GM12878 (cell line): ENCODE results near the gene RWDD4.

Experiments
- BHLHE40 ChIP-seq, 2 experiments: fragments of 450-650 bp in 1 of 2; IDR thresholded peaks; 2 replicates each; pipeline ENCODE4 v1.6.1; 2011 to 2017; ENCODE audit warnings: low read depth in 2 of 2, borderline replicate concordance in 1 of 2, improper control_type of control experiment in 1 of 2, low read length in 1 of 2, mild to moderate bottlenecking in 1 of 2
- CHD2 ChIP-seq: IDR thresholded peaks from 2 replicates; pipeline ENCODE4 v1.6.1; 2011; ENCODE audit warnings: low read depth, low read length, improper control_type of control experiment, borderline replicate concordance
- HCFC1 ChIP-seq: fragments of 150-350 bp; IDR thresholded peaks from 2 replicates; pipeline ENCODE4 v1.6.1; 2014; ENCODE audit warnings: low read length
- MXI1 ChIP-seq: fragments of 150-350 bp; IDR thresholded peaks from 2 replicates; pipeline ENCODE4 v1.6.1; 2011; ENCODE audit warnings: low read depth, mild to moderate bottlenecking, inconsistent platforms, low read length, improper control_type of control experiment
- POLR2AphosphoS2 ChIP-seq: IDR thresholded peaks from 2 replicates; pipeline ENCODE4 v1.6.1; 2011; ENCODE audit warnings: low read depth, mild to moderate bottlenecking, low read length, improper control_type of control experiment, moderate library complexity
- SIN3A ChIP-seq: IDR thresholded peaks from 2 replicates; pipeline ENCODE4 v1.6.1; 2012; ENCODE audit warnings: low read depth, low read length, improper control_type of control experiment
- SMARCA5 ChIP-seq: fragments of 450-650 bp; IDR thresholded peaks from 2 replicates; pipeline ENCODE4 v1.6.1; 2017; ENCODE audit warnings: mild to moderate bottlenecking
- SREBF1 ChIP-seq: IDR thresholded peaks from 2 replicates; pipeline ENCODE4 v1.6.1; 2012; ENCODE audit warnings: mild to moderate bottlenecking, low read length
- TF ChIP-seq, protein P1 (sequence below): IDR thresholded peaks from 2 replicates; pipeline ENCODE4 v1.6.1; 2012; ENCODE audit warnings: low read length, inconsistent platforms
- TF ChIP-seq, protein P2 (sequence below), 3 experiments: IDR thresholded peaks in 2 of 3; conservative IDR thresholded peaks in 1 of 3; 2 replicates each; pipeline ENCODE4 v1.5.1; 2011; ENCODE audit warnings: low read depth in 3 of 3, low read length in 3 of 3, mild to moderate bottlenecking in 3 of 3, control low read depth in 2 of 3, moderate library complexity in 2 of 3, inconsistent platforms in 1 of 3, mixed read lengths in 1 of 3; ENCODE audit not compliant: control insufficient read depth in 2 of 3, insufficient read depth in 1 of 3; ENCODE audit errors: extremely low read depth in 1 of 3
- TF ChIP-seq, protein P3 (sequence below): IDR thresholded peaks from 2 replicates; pipeline ENCODE4 v1.6.1; 2012; ENCODE audit warnings: low read depth, low read length, improper control_type of control experiment

DNA sequence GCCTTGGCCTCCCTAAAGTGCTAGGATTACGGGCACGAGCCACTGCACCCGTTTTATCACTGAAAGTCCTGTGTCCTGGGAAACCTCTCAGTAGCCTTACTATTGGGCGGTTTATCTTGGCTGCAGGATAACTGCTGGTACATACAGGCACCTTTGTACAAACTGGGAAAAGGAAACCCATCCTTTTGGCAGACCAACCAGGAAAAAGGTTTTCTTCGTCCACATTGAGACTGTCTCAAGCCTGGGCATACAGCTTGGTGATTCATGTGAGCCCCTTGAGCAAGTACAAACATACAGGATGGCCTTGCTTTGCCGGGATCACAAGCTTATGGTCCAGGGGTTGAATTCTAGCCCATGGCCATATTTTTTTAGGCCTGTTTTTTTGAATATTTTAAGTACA, 32.8 kb downstream of the RWDD4 start:
- TF ChIP-seq MXI1: no peak
- TF ChIP-seq, protein P1, sequence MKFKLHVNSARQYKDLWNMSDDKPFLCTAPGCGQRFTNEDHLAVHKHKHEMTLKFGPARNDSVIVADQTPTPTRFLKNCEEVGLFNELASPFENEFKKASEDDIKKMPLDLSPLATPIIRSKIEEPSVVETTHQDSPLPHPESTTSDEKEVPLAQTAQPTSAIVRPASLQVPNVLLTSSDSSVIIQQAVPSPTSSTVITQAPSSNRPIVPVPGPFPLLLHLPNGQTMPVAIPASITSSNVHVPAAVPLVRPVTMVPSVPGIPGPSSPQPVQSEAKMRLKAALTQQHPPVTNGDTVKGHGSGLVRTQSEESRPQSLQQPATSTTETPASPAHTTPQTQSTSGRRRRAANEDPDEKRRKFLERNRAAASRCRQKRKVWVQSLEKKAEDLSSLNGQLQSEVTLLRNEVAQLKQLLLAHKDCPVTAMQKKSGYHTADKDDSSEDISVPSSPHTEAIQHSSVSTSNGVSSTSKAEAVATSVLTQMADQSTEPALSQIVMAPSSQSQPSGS: no peak
- TF ChIP-seq CHD2: no peak
- TF ChIP-seq SIN3A: no peak
- no peak for TF ChIP-seq SMARCA5
- no peak for TF ChIP-seq SREBF1
- TF ChIP-seq, protein P2, sequence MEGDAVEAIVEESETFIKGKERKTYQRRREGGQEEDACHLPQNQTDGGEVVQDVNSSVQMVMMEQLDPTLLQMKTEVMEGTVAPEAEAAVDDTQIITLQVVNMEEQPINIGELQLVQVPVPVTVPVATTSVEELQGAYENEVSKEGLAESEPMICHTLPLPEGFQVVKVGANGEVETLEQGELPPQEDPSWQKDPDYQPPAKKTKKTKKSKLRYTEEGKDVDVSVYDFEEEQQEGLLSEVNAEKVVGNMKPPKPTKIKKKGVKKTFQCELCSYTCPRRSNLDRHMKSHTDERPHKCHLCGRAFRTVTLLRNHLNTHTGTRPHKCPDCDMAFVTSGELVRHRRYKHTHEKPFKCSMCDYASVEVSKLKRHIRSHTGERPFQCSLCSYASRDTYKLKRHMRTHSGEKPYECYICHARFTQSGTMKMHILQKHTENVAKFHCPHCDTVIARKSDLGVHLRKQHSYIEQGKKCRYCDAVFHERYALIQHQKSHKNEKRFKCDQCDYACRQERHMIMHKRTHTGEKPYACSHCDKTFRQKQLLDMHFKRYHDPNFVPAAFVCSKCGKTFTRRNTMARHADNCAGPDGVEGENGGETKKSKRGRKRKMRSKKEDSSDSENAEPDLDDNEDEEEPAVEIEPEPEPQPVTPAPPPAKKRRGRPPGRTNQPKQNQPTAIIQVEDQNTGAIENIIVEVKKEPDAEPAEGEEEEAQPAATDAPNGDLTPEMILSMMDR (IDR thresholded peaks at IDR 0.05 in 2 of 3, conservative IDR thresholded peaks at IDR 0.05 in 1 of 3; ENCODE audit: control insufficient read depth in 2 of 3, extremely low read depth in 1 of 3, insufficient read depth in 1 of 3, low read depth in 3 of 3, low read length in 3 of 3): no peak
- TF ChIP-seq BHLHE40 (IDR thresholded peaks at IDR 0.05; ENCODE audit: borderline replicate concordance in 1 of 2, low read depth in 2 of 2, low read length in 1 of 2): no peak
- TF ChIP-seq, protein P3, sequence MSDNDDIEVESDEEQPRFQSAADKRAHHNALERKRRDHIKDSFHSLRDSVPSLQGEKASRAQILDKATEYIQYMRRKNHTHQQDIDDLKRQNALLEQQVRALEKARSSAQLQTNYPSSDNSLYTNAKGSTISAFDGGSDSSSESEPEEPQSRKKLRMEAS: no peak
- no peak for TF ChIP-seq POLR2AphosphoS2
- no peak for TF ChIP-seq HCFC1
